Activated naive CD8-positive, alpha-beta T cell treated with anti-CD3 and anti-CD28 coated beads, Interleukin-2, amount 10 ng/mL, durations not matched to agents 7 days and 5 days (primary cell): ENCODE data around the gene CNR2. TPM values are rescaled to one million over a fixed set of nuclear protein-coding genes. Genes with fewer than 3 reads are reported as not detected.

Experiments used
- ATAC-seq: fragments of 150-1000 bp; cut with Tn5 transposase; one replicate; pipeline ENCODE4 v1.10.0; 2021; ENCODE audit warnings: low read depth, moderate library complexity
- POLR2A ChIA-PET: fragments of 350-600 bp; sonication (Branson Sonifier 250); formaldehyde crosslinking; loops from one replicate; lab custom pipeline; 2021; ENCODE audit warnings: antibody characterized with exemption; lab: Charles Lee
- DNase-seq: peaks from one replicate; pipeline ENCODE4 v3.0.0; 2021
- H3K27ac Mint-ChIP-seq: one replicate; pipeline ENCODE4 v1.8.0; 2022; ENCODE audit warnings: mild to moderate bottlenecking, mixed read lengths
- H3K27me3 Mint-ChIP-seq: one replicate; pipeline ENCODE4 v1.8.0; 2022; ENCODE audit warnings: mild to moderate bottlenecking, moderate library complexity, mixed read lengths
- H3K36me3 Mint-ChIP-seq: one replicate; pipeline ENCODE4 v1.8.0; 2021; ENCODE audit warnings: mild to moderate bottlenecking, mixed read lengths
- H3K4me1 Mint-ChIP-seq: one replicate; pipeline ENCODE4 v1.8.0; 2021; ENCODE audit warnings: mixed read lengths
- H3K4me3 Mint-ChIP-seq: one replicate; pipeline ENCODE4 v1.8.0; 2022; ENCODE audit warnings: mild to moderate bottlenecking, moderate library complexity, mixed read lengths
- H3K9me3 Mint-ChIP-seq: one replicate; pipeline ENCODE4 v1.8.0; 2021; ENCODE audit warnings: mixed read lengths
- total RNA-seq, 2 experiments: library from RNA; stranded (reverse); gene quantifications; one replicate each; pipeline ENCODE4 v1.2.3, GENCODE V29; 2021

The CNR2 gene
- total RNA-seq, 2 experiments from 2014 or later: 2.0 TPM

- H3K4me3 Mint-ChIP-seq: no peak overlapping the region
- no peak for DNase-seq
- POLR2A ChIA-PET: interaction anchor here (1.0 to 1.4 kb wide), 2 partner anchors 13 to 14 kb away, joined by 3 to 4 read pairs; no protein-coding TSS in a partner anchor
- no peak overlapping the region for H3K27ac Mint-ChIP-seq
- peaks cover 9% of the 10 kb centered on the region for H3K4me1 Mint-ChIP-seq
- no peaks in the 10 kb centered on the region for H3K9me3 Mint-ChIP-seq
- no peak for ATAC-seq
- peaks cover 35% of the 10 kb centered on the region for H3K27me3 Mint-ChIP-seq
- H3K36me3 Mint-ChIP-seq: no peaks in the 10 kb centered on the region
Measured at GRCh38 chr1:23895993-23896392, 17.2 kb downstream of the CNR2 start.

- H3K4me3 Mint-ChIP-seq: no peak overlapping the region
Measured at GRCh38 chr1:23895082-23895481, 18.1 kb downstream of the CNR2 start.

GRCh38 chr1:23889074-23889473 is 24.1 kb downstream of the CNR2 start:
- H3K4me3 Mint-ChIP-seq: no peak overlapping the region
- no peak overlapping the region for H3K27ac Mint-ChIP-seq
- peaks cover 29% of the 10 kb centered on the region for H3K27me3 Mint-ChIP-seq
- H3K9me3 Mint-ChIP-seq: no peaks in the 10 kb centered on the region
- POLR2A ChIA-PET: no interaction called here
- H3K4me1 Mint-ChIP-seq: no peaks in the 10 kb centered on the region
- H3K36me3 Mint-ChIP-seq: no peaks in the 10 kb centered on the region
- ATAC-seq (no peak), DNase-seq (no peak)

More at GRCh38 chr1:23895082-23895481, 18.1 kb downstream of the CNR2 start:
- H3K27ac Mint-ChIP-seq: no peak overlapping the region
- ATAC-seq (no peak), DNase-seq (no peak)
- peaks cover 9% of the 10 kb centered on the region for H3K4me1 Mint-ChIP-seq
- POLR2A ChIA-PET: no interaction called here
- H3K9me3 Mint-ChIP-seq: no peaks in the 10 kb centered on the region
- no peaks in the 10 kb centered on the region for H3K36me3 Mint-ChIP-seq
- H3K27me3 Mint-ChIP-seq: peaks cover 29% of the 10 kb centered on the region

- POLR2A ChIA-PET: interaction anchor here (0.6 kb wide), 1 partner anchor 21 kb away, joined by 3 read pairs; no protein-coding TSS in a partner anchor
- Mint-ChIP-seq H3K36me3 (no peaks in the 10 kb centered on the region), H3K9me3 (peaks cover 1% of the 10 kb centered on the region), H3K27ac (no peak overlapping the region), H3K4me1 (no peaks in the 10 kb centered on the region), H3K27me3 (peaks cover 9% of the 10 kb centered on the region), H3K4me3 (no peak overlapping the region)
- ATAC-seq: no peak
- no peak for DNase-seq
Measured at GRCh38 chr1:23885222-23885621, 27.9 kb downstream of the CNR2 start.

GRCh38 chr1:23882746-23883145 is 30.4 kb downstream of the CNR2 start:
- Mint-ChIP-seq H3K4me1 (no peaks in the 10 kb centered on the region), H3K36me3 (peaks cover 8% of the 10 kb centered on the region), H3K9me3 (peaks cover 12% of the 10 kb centered on the region), H3K4me3 (no peak overlapping the region), H3K27me3 (peaks cover 1% of the 10 kb centered on the region), H3K27ac (no peak overlapping the region)
- no peak for ATAC-seq
- DNase-seq: no peak
- POLR2A ChIA-PET: no interaction called here

- Mint-ChIP-seq H3K9me3 (peaks cover 17% of the 10 kb centered on the region), H3K36me3 (peaks cover 8% of the 10 kb centered on the region), H3K27me3 (no peaks in the 10 kb centered on the region), H3K27ac (no peak overlapping the region), H3K4me3 (no peak overlapping the region), H3K4me1 (no peaks in the 10 kb centered on the region)
- POLR2A ChIA-PET: no interaction called here
- DNase-seq (no peak), ATAC-seq (no peak)
Measured at GRCh38 chr1:23879809-23880208, 33.4 kb downstream of the CNR2 start.

GRCh38 chr1:23878668-23879067 is 34.5 kb downstream of the CNR2 start:
- no peak for ATAC-seq
- no peak overlapping the region for H3K27ac Mint-ChIP-seq
- POLR2A ChIA-PET: interaction anchor here (1.2 kb wide), 1 partner anchor 79 kb away, joined by 3 read pairs; no protein-coding TSS in a partner anchor
- H3K4me3 Mint-ChIP-seq: no peak overlapping the region
- DNase-seq: no peak
- no peaks in the 10 kb centered on the region for H3K4me1 Mint-ChIP-seq
- H3K9me3 Mint-ChIP-seq: peaks cover 17% of the 10 kb centered on the region
- H3K27me3 Mint-ChIP-seq: no peaks in the 10 kb centered on the region
- H3K36me3 Mint-ChIP-seq: peaks cover 8% of the 10 kb centered on the region

- ATAC-seq (no peak), DNase-seq (no peak)
- Mint-ChIP-seq H3K9me3 (peaks cover 17% of the 10 kb centered on the region), H3K27ac (no peak overlapping the region), H3K4me3 (no peak overlapping the region), H3K4me1 (no peaks in the 10 kb centered on the region), H3K27me3 (peaks cover 2% of the 10 kb centered on the region), H3K36me3 (peaks cover 8% of the 10 kb centered on the region)
- POLR2A ChIA-PET: no interaction called here
Measured at GRCh38 chr1:23875382-23875781, 37.8 kb downstream of the CNR2 start.

- H3K4me3 Mint-ChIP-seq: no peak overlapping the region
- POLR2A ChIA-PET: interaction anchor here (1.1 kb wide), 1 partner anchor 36 kb away, joined by 3 read pairs; no protein-coding TSS in a partner anchor
- peaks cover 10% of the 10 kb centered on the region for H3K4me1 Mint-ChIP-seq
Measured at GRCh38 chr1:23872421-23872820, 40.7 kb downstream of the CNR2 start.

GRCh38 chr1:23869051-23869450 is 44.1 kb downstream of the CNR2 start:
- POLR2A ChIA-PET: interaction anchor here (0.9 to 2.0 kb wide), 3 partner anchors 40 to 91 kb away, joined by 3 to 4 read pairs (median 4); partner anchors contain the start of gene PNRC2
- Mint-ChIP-seq H3K4me1 (peaks cover 25% of the 10 kb centered on the region), H3K9me3 (no peaks in the 10 kb centered on the region), H3K27ac (peak overlapping the region; percentile 87), H3K36me3 (peaks cover 5% of the 10 kb centered on the region), H3K27me3 (peaks cover 10% of the 10 kb centered on the region), H3K4me3 (peak overlapping the region; percentile 85)
- no peak for DNase-seq
- ATAC-seq: no peak

More at GRCh38 chr1:23872421-23872820, 40.7 kb downstream of the CNR2 start:
- Mint-ChIP-seq H3K36me3 (no peaks in the 10 kb centered on the region), H3K9me3 (peaks cover 5% of the 10 kb centered on the region), H3K27me3 (peaks cover 5% of the 10 kb centered on the region), H3K27ac (no peak overlapping the region)
- ATAC-seq: no peak
- DNase-seq: no peak

GRCh38 chr1:23868557-23869016 is 44.6 kb downstream of the CNR2 start:
- Mint-ChIP-seq H3K27me3 (peaks cover 10% of the 10 kb centered on the region), H3K36me3 (peaks cover 5% of the 10 kb centered on the region), H3K9me3 (no peaks in the 10 kb centered on the region), H3K27ac (peak overlapping the region; percentile 87), H3K4me1 (peaks cover 25% of the 10 kb centered on the region), H3K4me3 (peak overlapping the region; percentile 85)
- ATAC-seq: peak; percentile 14
- POLR2A ChIA-PET: interaction anchor here (0.9 to 1.4 kb wide), 2 partner anchors 40 to 47 kb away, joined by 3 to 4 read pairs; no protein-coding TSS in a partner anchor
- DNase-seq: no peak

- ATAC-seq (peak; percentile 99), DNase-seq (peak; percentile 93)
- Mint-ChIP-seq H3K27me3 (peaks cover 10% of the 10 kb centered on the region), H3K4me3 (peak within 1 kb of the TSS; percentile 85), H3K36me3 (peaks cover 5% of the 10 kb centered on the region), H3K9me3 (no peaks in the 10 kb centered on the region), H3K4me1 (peaks cover 25% of the 10 kb centered on the region), H3K27ac (peak within 1 kb of the TSS; percentile 87)
- POLR2A ChIA-PET: interaction anchor here (0.8 kb wide), 1 partner anchor 124 kb away, joined by 4 read pairs; the partner anchor contains the start of gene ELOA
Measured at GRCh38 chr1:23867895-23868556, 45.1 kb downstream of the CNR2 start, which contains the start of gene FUCA1. Gene FUCA1 (minus strand): TSS chr1:23868290. CDS start chr1:23868286, 4 bp downstream.

- no peak overlapping the region for H3K27ac Mint-ChIP-seq
Measured at GRCh38 chr1:23867542-23867894, 45.6 kb downstream of the CNR2 start.

More at GRCh38 chr1:23867542-23867894, 45.6 kb downstream of the CNR2 start:
- Mint-ChIP-seq H3K4me3 (peak overlapping the region; percentile 85), H3K9me3 (no peaks in the 10 kb centered on the region), H3K4me1 (peaks cover 25% of the 10 kb centered on the region), H3K27me3 (peaks cover 10% of the 10 kb centered on the region), H3K36me3 (peaks cover 5% of the 10 kb centered on the region)
- ATAC-seq: no peak
- DNase-seq: no peak
- POLR2A ChIA-PET: interaction anchor here (0.8 kb wide), 1 partner anchor 124 kb away, joined by 4 read pairs; the partner anchor contains the start of gene ELOA
